GM12878 (cell line): ENCODE results near the gene S100B.

Source experiments
- BHLHE40 ChIP-seq, 2 experiments: fragments of 450-650 bp in 1 of 2; IDR thresholded peaks; 2 replicates each; pipeline ENCODE4 v1.6.1; 2011 to 2017; ENCODE audit warnings: low read depth in 2 of 2, borderline replicate concordance in 1 of 2, improper control_type of control experiment in 1 of 2, low read length in 1 of 2, mild to moderate bottlenecking in 1 of 2
- CBFB ChIP-seq: IDR thresholded peaks from 2 replicates; pipeline ENCODE4 v1.6.1; 2016; ENCODE audit warnings: antibody characterized with exemption, low read depth
- CTCF ChIP-seq, 3 experiments: IDR thresholded peaks in 2 of 3; conservative IDR thresholded peaks in 1 of 3; 2 replicates each; pipeline ENCODE4 v1.5.1; 2011; ENCODE audit warnings: low read depth in 3 of 3, low read length in 3 of 3, mild to moderate bottlenecking in 3 of 3, control low read depth in 2 of 3, moderate library complexity in 2 of 3, inconsistent platforms in 1 of 3, mixed read lengths in 1 of 3; ENCODE audit not compliant: control insufficient read depth in 2 of 3, insufficient read depth in 1 of 3; ENCODE audit errors: extremely low read depth in 1 of 3
- ETV6 ChIP-seq, 2 experiments: fragments of 450-650 bp in 1 of 2; IDR thresholded peaks in 1 of 2; conservative IDR thresholded peaks in 1 of 2; 2 replicates each; pipeline ENCODE4 v1.6.1; 2014; ENCODE audit warnings: antibody characterized with exemption in 1 of 2, borderline replicate concordance in 1 of 2, low read depth in 1 of 2, mild to moderate bottlenecking in 1 of 2, moderate library complexity in 1 of 2
- GABPA ChIP-seq: IDR thresholded peaks from 2 replicates; pipeline ENCODE4 v1.6.1; 2014; ENCODE audit warnings: antibody characterized with exemption, low read depth, mild to moderate bottlenecking, inconsistent platforms
- JUND ChIP-seq: IDR thresholded peaks from 2 replicates; pipeline ENCODE4 v1.6.1; 2012; ENCODE audit warnings: low read depth, mild to moderate bottlenecking, low read length, improper control_type of control experiment, moderate library complexity
- POLR2A ChIP-seq: IDR thresholded peaks from 2 replicates; pipeline ENCODE4 v1.6.1; 2011; ENCODE audit warnings: low read depth, mild to moderate bottlenecking, low read length
- POLR2AphosphoS5 ChIP-seq: IDR thresholded peaks from 2 replicates; pipeline ENCODE4 v1.6.1; 2011; ENCODE audit warnings: mild to moderate bottlenecking, low read length, inconsistent platforms
- PRDM15 ChIP-seq: fragments of 450-650 bp; formaldehyde crosslinking; IDR thresholded peaks from 2 replicates; pipeline ENCODE4 v1.4.0; 2020; ENCODE audit warnings: mild to moderate bottlenecking, moderate library complexity
- STAT1 ChIP-seq: fragments of 450-650 bp; conservative IDR thresholded peaks from 2 replicates; pipeline ENCODE4 v1.6.1; 2014; ENCODE audit warnings: antibody characterized with exemption, mild to moderate bottlenecking
- ZNF217 ChIP-seq: fragments of 450-650 bp; IDR thresholded peaks from 2 replicates; pipeline ENCODE4 v1.6.1; 2017; ENCODE audit warnings: antibody characterized with exemption, mild to moderate bottlenecking
- ZNF274 ChIP-seq: IDR thresholded peaks from one replicate; pipeline ENCODE4 v1.8.0; 2011; ENCODE audit not compliant: insufficient read length, insufficient read depth
- TF ChIP-seq, protein P1 (sequence below): IDR thresholded peaks from 2 replicates; pipeline ENCODE4 v1.6.1; 2011; ENCODE audit warnings: borderline replicate concordance, low read depth, mild to moderate bottlenecking, moderate library complexity, low read length; ENCODE audit not compliant: insufficient read depth, poor library complexity, severe bottlenecking

- TF ChIP-seq GABPA (no peak), STAT1 (no peak), JUND (no peak), ETV6 (conservative IDR thresholded peaks at IDR 0.05 in 1 of 2, IDR thresholded peaks at IDR 0.05 in 1 of 2; ENCODE audit: borderline replicate concordance in 1 of 2, low read depth in 1 of 2) (no peak), CTCF (IDR thresholded peaks at IDR 0.05 in 2 of 3, conservative IDR thresholded peaks at IDR 0.05 in 1 of 3; ENCODE audit: control insufficient read depth in 2 of 3, extremely low read depth in 1 of 3, insufficient read depth in 1 of 3, low read depth in 3 of 3, low read length in 3 of 3) (no peak), BHLHE40 (IDR thresholded peaks at IDR 0.05; ENCODE audit: borderline replicate concordance in 1 of 2, low read depth in 2 of 2, low read length in 1 of 2) (no peak), POLR2AphosphoS5 (no peak), POLR2A (no peak), CBFB (no peak), PRDM15 (CRISPR knock-in tag) (no peak), ZNF217 (no peak), ZNF274 (no peak)
- TF ChIP-seq, protein P1, sequence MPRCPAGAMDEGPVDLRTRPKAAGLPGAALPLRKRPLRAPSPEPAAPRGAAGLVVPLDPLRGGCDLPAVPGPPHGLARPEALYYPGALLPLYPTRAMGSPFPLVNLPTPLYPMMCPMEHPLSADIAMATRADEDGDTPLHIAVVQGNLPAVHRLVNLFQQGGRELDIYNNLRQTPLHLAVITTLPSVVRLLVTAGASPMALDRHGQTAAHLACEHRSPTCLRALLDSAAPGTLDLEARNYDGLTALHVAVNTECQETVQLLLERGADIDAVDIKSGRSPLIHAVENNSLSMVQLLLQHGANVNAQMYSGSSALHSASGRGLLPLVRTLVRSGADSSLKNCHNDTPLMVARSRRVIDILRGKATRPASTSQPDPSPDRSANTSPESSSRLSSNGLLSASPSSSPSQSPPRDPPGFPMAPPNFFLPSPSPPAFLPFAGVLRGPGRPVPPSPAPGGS = no peak
Observed at GRCh38 chr21:46570631-46571030, 34.3 kb downstream of the S100B start.
